ENCODE data around the gene COPS9. TPM values are rescaled to one million over a fixed set of nuclear protein-coding genes. Genes with fewer than 3 reads are reported as not detected.

Gene COPS9
- total and polyA plus RNA-seq, 7 donors, result 235 to 458 (median 327) TPM

GRCh38 chr2:240131941-240132650 lies 4.0 kb downstream of the COPS9 start:
- peaks cover 0 to 67% (median 33%) of the 10 kb centered on the region in 4 donors for H3K36me3 ChIP-seq

GRCh38 chr2:240131296-240131695 lies 4.8 kb downstream of the COPS9 start:
- Histone ChIP-seq H3K4me3 (no peak overlapping the region), H3K27me3 (no peaks in the 10 kb centered on the region), H3K9me3 (no peaks in the 10 kb centered on the region), H3K4me1 (peaks cover 0 to 15% (median 12%) of the 10 kb centered on the region in 4 donors), H3K36me3 (peaks cover 0 to 74% (median 33%) of the 10 kb centered on the region in 4 donors), H3K27ac (no peak overlapping the region)
- TF ChIP-seq CTCF (IDR thresholded peaks at IDR 0.05) (no peak), EP300 (IDR thresholded peaks at IDR 0.05) (no peak), POLR2AphosphoS5 (IDR thresholded peaks at IDR 0.05) (no peak), POLR2A (IDR thresholded peaks at IDR 0.05) (no peak)
- WGBS, 2 donors, result 95 to 97% methylated on average over 16 of the region's 16 CpGs
- DNase-seq, result no peak
- intact Hi-C loops (cut with DNase I), result no loop called here

More at GRCh38 chr2:240131941-240132650, 4.0 kb downstream of the COPS9 start:
- H3K4me3 ChIP-seq, result no peak overlapping the region
- intact Hi-C loops (cut with DNase I), result no loop called here
- WGBS, 2 donors, result 94 to 95% methylated on average over 22 of the region's 22 CpGs
- no peak overlapping the region for H3K27ac ChIP-seq
- DNase-seq, result no peak
- H3K9me3 ChIP-seq, result no peaks in the 10 kb centered on the region
- TF ChIP-seq POLR2A (IDR thresholded peaks at IDR 0.05), result no peak
- no peak for TF ChIP-seq POLR2AphosphoS5 (IDR thresholded peaks at IDR 0.05)
- TF ChIP-seq EP300 (IDR thresholded peaks at IDR 0.05), result no peak
- peaks cover 0 to 21% (median 19%) of the 10 kb centered on the region in 4 donors for H3K4me1 ChIP-seq
- no peaks in the 10 kb centered on the region for H3K27me3 ChIP-seq

- peaks cover 0 to 15% (median 12%) of the 10 kb centered on the region in 4 donors for H3K4me1 ChIP-seq
- peaks cover 0 to 76% (median 33%) of the 10 kb centered on the region in 4 donors for H3K36me3 ChIP-seq
- intact Hi-C loops (cut with DNase I), result no loop called here
- WGBS, 2 donors, result 92 to 93% methylated on average over 23 of the region's 23 CpGs
- H3K27me3 ChIP-seq, result no peaks in the 10 kb centered on the region
- H3K4me3 ChIP-seq, result no peak overlapping the region
- H3K27ac ChIP-seq, result no peak overlapping the region
- TF ChIP-seq POLR2A (IDR thresholded peaks at IDR 0.05), result no peak
- no peak for TF ChIP-seq POLR2AphosphoS5 (IDR thresholded peaks at IDR 0.05)
- TF ChIP-seq CTCF (IDR thresholded peaks at IDR 0.05), result no peak
- TF ChIP-seq EP300 (IDR thresholded peaks at IDR 0.05), result no peak
- no peak for DNase-seq
- H3K9me3 ChIP-seq, result no peaks in the 10 kb centered on the region
Observed at GRCh38 chr2:240130393-240131195, 5.5 kb downstream of the COPS9 start.

- no peak for DNase-seq
- Histone ChIP-seq H3K4me3 (no peak overlapping the region), H3K27me3 (no peaks in the 10 kb centered on the region), H3K36me3 (peaks cover 0 to 76% (median 33%) of the 10 kb centered on the region in 4 donors), H3K9me3 (no peaks in the 10 kb centered on the region), H3K27ac (no peak overlapping the region), H3K4me1 (peaks cover 0 to 8% (median 5%) of the 10 kb centered on the region in 4 donors)
- TF ChIP-seq POLR2AphosphoS5 (IDR thresholded peaks at IDR 0.05) (no peak), POLR2A (IDR thresholded peaks at IDR 0.05) (no peak), CTCF (IDR thresholded peaks at IDR 0.05) (no peak), EP300 (IDR thresholded peaks at IDR 0.05) (no peak)
- 95 to 96% methylated on average over 22 of the region's 22 CpGs for WGBS, 2 donors
- intact Hi-C loops (cut with DNase I), result no loop called here
Observed at GRCh38 chr2:240129731-240130392, 6.2 kb downstream of the COPS9 start.

Data from sigmoid colon (tissue), 7 donors.